ENCODE data around the gene ANOS1. TPM values are rescaled to one million over a fixed set of nuclear protein-coding genes. Genes with fewer than 3 reads are reported as not detected.

The ANOS1 gene
- total RNA-seq, 2 experiments from 2014 or later, result not detected

DNA sequence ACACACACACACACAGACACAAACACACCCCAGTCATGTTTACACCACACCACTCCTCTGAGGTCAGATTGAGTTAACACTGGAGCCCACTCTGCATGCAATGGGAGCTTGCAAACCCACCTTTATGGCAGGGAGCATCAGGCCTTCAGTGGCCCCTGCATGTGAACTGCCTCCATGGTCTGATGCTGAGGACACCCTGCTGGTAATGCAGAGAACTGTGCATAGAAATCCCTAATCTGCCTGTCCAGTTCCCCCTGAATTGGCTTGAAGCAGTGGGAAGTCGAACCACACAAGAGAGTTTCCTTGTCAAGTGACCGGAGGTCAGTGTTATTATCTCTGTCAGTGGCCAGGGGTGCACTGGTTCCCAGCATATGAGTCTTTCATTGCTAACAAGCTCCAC is 59.8 kb downstream of the ANOS1 start:
- ChIA-PET POLR2A (no interaction called here), CTCF (no interaction called here)
- no peak overlapping the region for H3K27ac ChIP-seq (ENCODE audit: low read depth in 1 of 2, low read length in 2 of 2)
- no peaks in the 10 kb centered on the region for H3K4me1 Mint-ChIP-seq (ENCODE audit: low read depth)
- H3K4me3 ChIP-seq (ENCODE audit: low read length), result no peak overlapping the region
- H3K36me3 Mint-ChIP-seq (ENCODE audit: low read depth), result no peaks in the 10 kb centered on the region
- H3K27me3 ChIP-seq (ENCODE audit: control insufficient read depth in 1 of 2, insufficient read depth in 2 of 2, low read length in 2 of 2), result no peaks in the 10 kb centered on the region
- no peak overlapping the region for H3K4me3 Mint-ChIP-seq
- no peaks in the 10 kb centered on the region for H3K9me3 Mint-ChIP-seq
- H3K4me1 ChIP-seq (ENCODE audit: insufficient read depth, low read length), result no peaks in the 10 kb centered on the region
- H3K9me3 ChIP-seq (ENCODE audit: control insufficient read depth in 1 of 2, insufficient read depth in 1 of 2, low read length in 2 of 2), result no peaks in the 10 kb centered on the region
- no peak overlapping the region for H3K27ac Mint-ChIP-seq
- H3K36me3 ChIP-seq (ENCODE audit: insufficient read depth, low read length), result no peaks in the 10 kb centered on the region
- TF ChIP-seq, protein P1, sequence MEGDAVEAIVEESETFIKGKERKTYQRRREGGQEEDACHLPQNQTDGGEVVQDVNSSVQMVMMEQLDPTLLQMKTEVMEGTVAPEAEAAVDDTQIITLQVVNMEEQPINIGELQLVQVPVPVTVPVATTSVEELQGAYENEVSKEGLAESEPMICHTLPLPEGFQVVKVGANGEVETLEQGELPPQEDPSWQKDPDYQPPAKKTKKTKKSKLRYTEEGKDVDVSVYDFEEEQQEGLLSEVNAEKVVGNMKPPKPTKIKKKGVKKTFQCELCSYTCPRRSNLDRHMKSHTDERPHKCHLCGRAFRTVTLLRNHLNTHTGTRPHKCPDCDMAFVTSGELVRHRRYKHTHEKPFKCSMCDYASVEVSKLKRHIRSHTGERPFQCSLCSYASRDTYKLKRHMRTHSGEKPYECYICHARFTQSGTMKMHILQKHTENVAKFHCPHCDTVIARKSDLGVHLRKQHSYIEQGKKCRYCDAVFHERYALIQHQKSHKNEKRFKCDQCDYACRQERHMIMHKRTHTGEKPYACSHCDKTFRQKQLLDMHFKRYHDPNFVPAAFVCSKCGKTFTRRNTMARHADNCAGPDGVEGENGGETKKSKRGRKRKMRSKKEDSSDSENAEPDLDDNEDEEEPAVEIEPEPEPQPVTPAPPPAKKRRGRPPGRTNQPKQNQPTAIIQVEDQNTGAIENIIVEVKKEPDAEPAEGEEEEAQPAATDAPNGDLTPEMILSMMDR (IDR thresholded peaks at IDR 0.05), result no peak
- no peaks in the 10 kb centered on the region for H3K27me3 Mint-ChIP-seq
- intact Hi-C loops (cut with DNase I, micrococcal nuclease), result no loop called here
- ATAC-seq (ENCODE audit: poor library complexity), result no peak
- no peak for DNase-seq

DNA sequence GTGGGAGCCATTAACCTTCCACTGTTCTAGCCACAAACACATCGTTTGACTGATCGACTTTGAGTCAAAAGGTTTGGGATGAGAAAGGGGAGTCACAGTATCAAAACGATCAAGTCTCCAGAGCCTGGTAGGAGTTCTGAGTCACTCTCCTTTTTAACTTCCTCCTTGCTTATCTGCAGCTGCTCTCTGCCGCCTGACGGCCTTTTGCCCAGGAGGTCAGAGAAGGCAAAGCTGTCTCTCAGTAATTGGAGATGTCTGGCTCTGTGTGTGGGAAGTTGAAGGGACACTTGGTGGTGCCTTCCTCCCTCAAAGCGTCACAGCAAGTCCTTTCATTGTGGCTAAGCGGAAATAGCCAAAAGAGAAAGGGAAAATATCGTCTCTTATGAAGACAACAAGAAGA is 63.1 kb downstream of the ANOS1 start:
- DNase-seq (peak in 1 of 14 experiments; percentile 1), ATAC-seq (ENCODE audit: poor library complexity) (no peak)
- no peak overlapping the region for H3K4me3 Mint-ChIP-seq
- intact Hi-C loops (cut with DNase I, micrococcal nuclease), result no loop called here
- POLR2A ChIA-PET, result no interaction called here
- H3K9me3 ChIP-seq (ENCODE audit: control insufficient read depth in 1 of 2, insufficient read depth in 1 of 2, low read length in 2 of 2), result no peaks in the 10 kb centered on the region
- H3K4me3 ChIP-seq (ENCODE audit: low read length), result no peak overlapping the region
- H3K27me3 ChIP-seq (ENCODE audit: control insufficient read depth in 1 of 2, insufficient read depth in 2 of 2, low read length in 2 of 2), result no peaks in the 10 kb centered on the region
- CTCF ChIA-PET, result no interaction called here
- H3K27ac Mint-ChIP-seq, result no peak overlapping the region
- H3K27ac ChIP-seq (ENCODE audit: low read depth in 1 of 2, low read length in 2 of 2), result no peak overlapping the region
- no peaks in the 10 kb centered on the region for H3K9me3 Mint-ChIP-seq
- no peaks in the 10 kb centered on the region for H3K36me3 ChIP-seq (ENCODE audit: insufficient read depth, low read length)
- no peaks in the 10 kb centered on the region for H3K36me3 Mint-ChIP-seq (ENCODE audit: low read depth)
- no peaks in the 10 kb centered on the region for H3K4me1 ChIP-seq (ENCODE audit: insufficient read depth, low read length)
- TF ChIP-seq, protein P1 (IDR thresholded peaks at IDR 0.05), result no peak
- no peaks in the 10 kb centered on the region for H3K4me1 Mint-ChIP-seq (ENCODE audit: low read depth)
- H3K27me3 Mint-ChIP-seq, result no peaks in the 10 kb centered on the region

DNA sequence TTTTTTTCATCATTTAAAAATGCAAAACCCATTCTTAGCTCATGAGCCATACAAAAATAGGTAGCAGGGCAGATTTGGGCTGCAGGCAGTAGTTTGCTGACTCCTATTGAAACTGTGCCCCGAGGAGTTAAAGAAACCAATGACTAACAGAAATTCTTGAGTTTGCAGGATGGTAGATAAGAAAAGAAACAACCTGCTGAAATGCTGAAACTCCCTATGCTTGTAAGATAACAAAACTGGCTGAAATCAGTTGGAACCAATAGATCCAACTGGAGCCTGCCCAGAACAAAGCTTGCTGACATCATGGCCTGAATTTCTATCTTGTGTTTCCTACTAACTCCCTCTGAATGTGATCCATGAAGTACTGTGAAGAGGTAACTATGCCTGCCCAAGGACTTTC is 68.6 kb downstream of the ANOS1 start:
- ChIA-PET CTCF (no interaction called here), POLR2A (no interaction called here)
- Mint-ChIP-seq H3K4me3 (no peak overlapping the region), H3K27ac (no peak overlapping the region), H3K4me1 (ENCODE audit: low read depth) (no peaks in the 10 kb centered on the region), H3K9me3 (no peaks in the 10 kb centered on the region), H3K27me3 (no peaks in the 10 kb centered on the region), H3K36me3 (ENCODE audit: low read depth) (no peaks in the 10 kb centered on the region)
- no peak for ATAC-seq (ENCODE audit: poor library complexity)
- Histone ChIP-seq H3K36me3 (ENCODE audit: insufficient read depth, low read length) (no peaks in the 10 kb centered on the region), H3K27me3 (ENCODE audit: control insufficient read depth in 1 of 2, insufficient read depth in 2 of 2, low read length in 2 of 2) (no peaks in the 10 kb centered on the region), H3K27ac (ENCODE audit: low read depth in 1 of 2, low read length in 2 of 2) (no peak overlapping the region), H3K4me1 (ENCODE audit: insufficient read depth, low read length) (no peaks in the 10 kb centered on the region), H3K9me3 (ENCODE audit: control insufficient read depth in 1 of 2, insufficient read depth in 1 of 2, low read length in 2 of 2) (no peaks in the 10 kb centered on the region), H3K4me3 (ENCODE audit: low read length) (no peak overlapping the region)
- TF ChIP-seq, protein P1 (IDR thresholded peaks at IDR 0.05), result no peak
- intact Hi-C loops (cut with DNase I, micrococcal nuclease), result no loop called here
- DNase-seq, result no peak

All from CD4-positive, alpha-beta T cell (primary cell).